Calu3 (cell line): ENCODE data around the gene PAQR8. TPM values are rescaled to one million over a fixed set of nuclear protein-coding genes. Genes with fewer than 3 reads are reported as not detected.

ENCODE experiments used
- BruUV-seq: library from RNA; stranded (reverse); fragments of 400-500 nt; replicated peaks from 2 replicates; lab custom pipeline; 2021; lab: Mats Ljungman, UMichigan
- CTCF ChIA-PET: fragments of 300-600 bp; sonication (Branson Sonifier 250); formaldehyde crosslinking; loops from one replicate; lab custom pipeline; 2022; ENCODE audit warnings: antibody characterized with exemption; lab: Charles Lee
- DNase-seq: peaks from one replicate; pipeline ENCODE4 v3.0.0; 2022
- H3K27ac Mint-ChIP-seq: one replicate; pipeline ENCODE4 v1.8.0; 2022; ENCODE audit warnings: mixed read lengths; ENCODE audit not compliant: unreplicated experiment
- H3K27me3 Mint-ChIP-seq: one replicate; pipeline ENCODE4 v1.8.0; 2022; ENCODE audit warnings: mixed read lengths; ENCODE audit not compliant: unreplicated experiment
- H3K36me3 Mint-ChIP-seq: one replicate; pipeline ENCODE4 v1.8.0; 2022; ENCODE audit warnings: mild to moderate bottlenecking, moderate library complexity, mixed read lengths; ENCODE audit not compliant: insufficient read depth, unreplicated experiment
- H3K4me1 Mint-ChIP-seq: one replicate; pipeline ENCODE4 v1.8.0; 2022; ENCODE audit warnings: mild to moderate bottlenecking, low read depth, mixed read lengths; ENCODE audit not compliant: unreplicated experiment
- H3K4me3 Mint-ChIP-seq: one replicate; pipeline ENCODE4 v1.8.0; 2022; ENCODE audit warnings: mild to moderate bottlenecking, low read depth, moderate library complexity, mixed read lengths; ENCODE audit not compliant: unreplicated experiment
- H3K9me3 Mint-ChIP-seq: one replicate; pipeline ENCODE4 v1.8.0; 2022; ENCODE audit warnings: low read depth, mixed read lengths; ENCODE audit not compliant: unreplicated experiment
- intact Hi-C: fragments of 100-400 bp; cut with micrococcal nuclease; formaldehyde crosslinking; loops from one replicate; pipeline ENCODE4 v1.10.0; 2022; ENCODE audit not compliant: unreplicated experiment
- total RNA-seq: library from RNA; stranded (reverse); gene quantifications from 2 replicates; pipeline ENCODE4 v1.2.3, GENCODE V29; 2022
- TF ChIP-seq, protein P1 (sequence below): fragments of 200-600 bp; IDR thresholded peaks from one replicate; pipeline ENCODE4 v1.8.0; 2022; ENCODE audit warnings: antibody characterized with exemption; ENCODE audit not compliant: unreplicated experiment

The PAQR8 gene
- total RNA-seq, 1 experiment from 2014 or later: 16.3 TPM

GRCh38 chr6:52416629-52417151, 54.7 kb downstream of the PAQR8 start:
- Mint-ChIP-seq H3K36me3 (no peaks in the 10 kb centered on the region), H3K4me3 (no peak overlapping the region), H3K4me1 (peaks cover 34% of the 10 kb centered on the region), H3K27ac (no peak overlapping the region), H3K9me3 (no peaks in the 10 kb centered on the region), H3K27me3 (no peaks in the 10 kb centered on the region)
- TF ChIP-seq, protein P1, sequence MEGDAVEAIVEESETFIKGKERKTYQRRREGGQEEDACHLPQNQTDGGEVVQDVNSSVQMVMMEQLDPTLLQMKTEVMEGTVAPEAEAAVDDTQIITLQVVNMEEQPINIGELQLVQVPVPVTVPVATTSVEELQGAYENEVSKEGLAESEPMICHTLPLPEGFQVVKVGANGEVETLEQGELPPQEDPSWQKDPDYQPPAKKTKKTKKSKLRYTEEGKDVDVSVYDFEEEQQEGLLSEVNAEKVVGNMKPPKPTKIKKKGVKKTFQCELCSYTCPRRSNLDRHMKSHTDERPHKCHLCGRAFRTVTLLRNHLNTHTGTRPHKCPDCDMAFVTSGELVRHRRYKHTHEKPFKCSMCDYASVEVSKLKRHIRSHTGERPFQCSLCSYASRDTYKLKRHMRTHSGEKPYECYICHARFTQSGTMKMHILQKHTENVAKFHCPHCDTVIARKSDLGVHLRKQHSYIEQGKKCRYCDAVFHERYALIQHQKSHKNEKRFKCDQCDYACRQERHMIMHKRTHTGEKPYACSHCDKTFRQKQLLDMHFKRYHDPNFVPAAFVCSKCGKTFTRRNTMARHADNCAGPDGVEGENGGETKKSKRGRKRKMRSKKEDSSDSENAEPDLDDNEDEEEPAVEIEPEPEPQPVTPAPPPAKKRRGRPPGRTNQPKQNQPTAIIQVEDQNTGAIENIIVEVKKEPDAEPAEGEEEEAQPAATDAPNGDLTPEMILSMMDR: peak; percentile 54
- CTCF ChIA-PET: interaction anchor here (1.0 to 1.6 kb wide), 3 partner anchors 17 to 182 kb away, joined by 3 to 8 read pairs (median 7); no protein-coding TSS in a partner anchor
- BruUV-seq: no TSS peak
- intact Hi-C loops: loop anchor here (1.0 to 5.0 kb wide), 4 partner anchors 161 to 247 kb away; partner anchors contain the start of gene TRAM2
- peak; percentile 70 for DNase-seq

GRCh38 chr6:52417675-52418111, 55.7 kb downstream of the PAQR8 start:
- Mint-ChIP-seq H3K36me3 (no peaks in the 10 kb centered on the region), H3K9me3 (no peaks in the 10 kb centered on the region), H3K27me3 (no peaks in the 10 kb centered on the region), H3K4me3 (no peak overlapping the region), H3K27ac (peak overlapping the region; percentile 5), H3K4me1 (peaks cover 34% of the 10 kb centered on the region)
- CTCF ChIA-PET: interaction anchor here (0.5 to 1.6 kb wide), 4 partner anchors 15 to 181 kb away, joined by 4 to 8 read pairs (median 6); no protein-coding TSS in a partner anchor
- TF ChIP-seq, protein P1: no peak
- DNase-seq: no peak
- intact Hi-C loops: loop anchor here (5.0 kb wide), 1 partner anchor 160 kb away; the partner anchor contains the start of gene TRAM2
- no TSS peak for BruUV-seq

- H3K27ac Mint-ChIP-seq: no peak overlapping the region
- peaks cover 34% of the 10 kb centered on the region for H3K4me1 Mint-ChIP-seq
- no TSS peak for BruUV-seq
- no peak overlapping the region for H3K4me3 Mint-ChIP-seq
- TF ChIP-seq, protein P1: no peak
- no peaks in the 10 kb centered on the region for H3K27me3 Mint-ChIP-seq
- CTCF ChIA-PET: interaction anchor here (0.8 to 1.8 kb wide), 4 partner anchors 134 to 247 kb away, joined by 3 to 5 read pairs (median 4); partner anchors contain the start of gene MCM3
- no peak for DNase-seq
- H3K36me3 Mint-ChIP-seq: no peaks in the 10 kb centered on the region
- intact Hi-C loops: loop anchor here (5.0 kb wide), 1 partner anchor 159 kb away; the partner anchor contains the start of gene TRAM2
- no peaks in the 10 kb centered on the region for H3K9me3 Mint-ChIP-seq
Observed at GRCh38 chr6:52418606-52419005, 56.7 kb downstream of the PAQR8 start.

DNA sequence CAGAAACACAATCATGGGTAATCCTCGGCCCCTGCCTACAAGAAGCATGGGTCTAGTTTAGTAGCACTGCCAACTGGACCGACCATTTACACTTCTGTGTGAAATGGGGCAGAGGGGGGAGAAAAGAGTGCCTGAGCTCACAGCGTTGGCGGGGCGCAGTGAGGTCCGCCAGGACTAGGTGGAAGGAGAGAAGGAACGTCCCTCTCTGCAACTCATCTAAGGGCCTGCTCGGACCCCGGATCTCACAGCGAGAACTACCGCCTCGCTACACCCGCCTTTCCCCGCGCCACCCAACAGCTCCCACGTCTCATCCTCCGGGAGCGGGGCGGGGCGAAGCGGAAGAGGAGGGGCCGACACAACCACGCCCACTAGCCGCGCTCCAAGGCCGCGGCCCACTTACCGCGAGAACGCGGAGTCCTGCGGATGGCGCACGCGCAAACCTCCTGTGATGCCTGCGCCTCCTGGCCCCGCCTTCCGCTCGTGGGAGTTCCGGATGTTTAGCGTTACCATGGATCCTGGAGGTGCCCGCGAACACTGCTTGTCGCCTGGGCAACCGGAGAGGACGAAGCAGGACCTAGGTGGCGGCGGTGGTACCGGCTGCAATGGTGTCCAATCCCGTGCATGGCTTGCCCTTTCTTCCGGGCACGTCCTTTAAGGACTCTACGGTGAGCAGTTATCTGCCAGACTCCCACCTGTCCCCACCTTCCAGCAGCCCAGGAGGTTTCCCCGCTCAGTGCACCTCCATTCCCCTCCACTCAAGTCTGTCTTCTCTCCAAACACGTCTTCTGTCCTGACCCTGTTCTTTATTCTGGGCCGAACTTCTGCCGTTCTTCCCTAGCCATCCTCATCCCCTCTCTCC, 58.1 kb downstream of the PAQR8 start, which contains the start of gene EFHC1:
TSS of gene EFHC1 (plus strand) at position 534 of the 859 bp plus-strand sequence. CDS start at position 603, 69 bp downstream.
- CTCF ChIA-PET: interaction anchor here (1.0 to 1.8 kb wide), 3 partner anchors 84 to 177 kb away, joined by 3 to 5 read pairs (median 4); no protein-coding TSS in a partner anchor
- intact Hi-C loops: loop anchor here (2.0 to 5.0 kb wide), 2 partner anchors 83 to 157 kb away; partner anchors contain the start of gene TRAM2
- Mint-ChIP-seq H3K27ac (no peak within 1 kb of the TSS), H3K27me3 (no peaks in the 10 kb centered on the region), H3K36me3 (no peaks in the 10 kb centered on the region), H3K4me1 (peaks cover 39% of the 10 kb centered on the region), H3K4me3 (no peak within 1 kb of the TSS), H3K9me3 (no peaks in the 10 kb centered on the region)
- TF ChIP-seq, protein P1: no peak
- BruUV-seq: TSS peak; percentile 91
- DNase-seq: peak; percentile 98
